Upper lobe of left lung (tissue), 6 donors: ENCODE data around the gene SYT9. TPM values are rescaled to one million over a fixed set of nuclear protein-coding genes. Genes with fewer than 3 reads are reported as not detected.

Source experiments
- ATAC-seq, 2 donors: fragments of 200-7000 bp; cut with Tn5 transposase; one replicate each; pipeline ENCODE4 v1.9.1; 2022; ENCODE audit warnings: mild to moderate bottlenecking in 2 of 2, moderate library complexity in 2 of 2; ENCODE audit not compliant: low FRiP score in 2 of 2
- DNase-seq, 2 donors: peaks; one replicate each; pipeline ENCODE4 v3.0.0-alpha.2; 2019 to 2020
- H3K27ac ChIP-seq, 4 donors: fragments of 200-600 bp; sonication (generic); one replicate each; pipeline ENCODE4 v1.5.1; 2016 to 2019
- H3K27me3 ChIP-seq, 4 donors: fragments of 200-600 bp; sonication (generic); one replicate each; pipeline ENCODE4 v1.5.1; 2017 to 2019
- H3K36me3 ChIP-seq, 4 donors: fragments of 200-600 bp; sonication (generic); one replicate each; pipeline ENCODE4 v1.5.1; 2016 to 2019
- H3K4me1 ChIP-seq, 4 donors: fragments of 200-600 bp; sonication (generic); one replicate each; pipeline ENCODE4 v1.5.1; 2018 to 2019
- H3K4me3 ChIP-seq, 4 donors: fragments of 200-600 bp; sonication (generic); one replicate each; pipeline ENCODE4 v1.5.1; 2017 to 2019; ENCODE audit warnings: mild to moderate bottlenecking in 2 of 4, moderate library complexity in 1 of 4
- H3K9me3 ChIP-seq, 4 donors: fragments of 200-600 bp; sonication (generic); one replicate each; pipeline ENCODE4 v1.5.1; 2018 to 2019
- CTCF ChIP-seq, 6 experiments: fragments of 450-650 bp in 4 of 6; fragments of 200-600 bp in 2 of 6; sonication (generic) in 2 of 6; IDR thresholded peaks; one replicate each; pipeline ENCODE4 v1.5.1; 2016 to 2019; ENCODE audit warnings: antibody characterized with exemption in 6 of 6
- EP300 ChIP-seq, 4 donors: sonication (generic); formaldehyde crosslinking; IDR thresholded peaks; one replicate each; pipeline ENCODE4 v1.5.1; 2017; ENCODE audit warnings: antibody characterized with exemption in 4 of 4, control low read depth in 2 of 4
- POLR2A ChIP-seq, 4 donors: fragments of 450-650 bp; IDR thresholded peaks; one replicate each; pipeline ENCODE4 v1.5.1; 2016 to 2017; ENCODE audit warnings: antibody characterized with exemption in 4 of 4, mild to moderate bottlenecking in 2 of 4
- POLR2AphosphoS5 ChIP-seq, 2 donors: sonication (generic); formaldehyde crosslinking; IDR thresholded peaks; one replicate each; pipeline ENCODE4 v1.5.1; 2017; ENCODE audit warnings: antibody characterized with exemption in 2 of 2
- WGBS, 2 donors: methylation state at CpG; one replicate each; pipeline ENCODE4 v1.1.5; 2017 to 2018; 5-methylcytosine and 5-hydroxymethylcytosine counted together
- total RNA-seq, 6 donors: library from RNA; depleted of rRNA in 4 of 6; stranded (reverse); fragments of >200 nt in 4 of 6; gene quantifications; one replicate each; pipeline versions ENCODE4 v1.1.0 to v1.2.1, GENCODE V29; 2016 to 2021
- donor health status: DM: no; HTN: no; CAD: no; lungs with moderate emphysema.
- donor health status: DM: no; HTN: yes; CAD: no; lungs with severe emphysema.

Gene SYT9
- total RNA-seq, 6 donors from 2014 or later = 0.27 to 0.30 TPM; not detected in 4

GRCh38 chr11:7449211-7449840, 197.6 kb downstream of the SYT9 start:
- no peak for DNase-seq
- no peak overlapping the region for H3K27ac ChIP-seq
- H3K27me3 ChIP-seq = peaks cover 0 to 5% (median 0%) of the 10 kb centered on the region in 4 donors
- H3K9me3 ChIP-seq = no peaks in the 10 kb centered on the region
- WGBS, 2 donors = 52 to 73% methylated on average over 3 of the region's 3 CpGs
- TF ChIP-seq POLR2AphosphoS5 (IDR thresholded peaks at IDR 0.05) (no peak), CTCF (IDR thresholded peaks at IDR 0.05) (no peak), EP300 (IDR thresholded peaks at IDR 0.05) (no peak), POLR2A (IDR thresholded peaks at IDR 0.05) (no peak)
- H3K36me3 ChIP-seq = no peaks in the 10 kb centered on the region
- ATAC-seq = peak in 1 of 2 donors; percentile 47
- H3K4me1 ChIP-seq = peaks cover 0 to 5% (median 0%) of the 10 kb centered on the region in 4 donors
- no peak overlapping the region for H3K4me3 ChIP-seq

- Histone ChIP-seq H3K27ac (no peak overlapping the region), H3K9me3 (no peaks in the 10 kb centered on the region), H3K4me3 (no peak overlapping the region), H3K36me3 (no peaks in the 10 kb centered on the region), H3K27me3 (peaks cover 0 to 5% (median 0%) of the 10 kb centered on the region in 4 donors), H3K4me1 (peaks cover 0 to 5% (median 0%) of the 10 kb centered on the region in 4 donors)
- no peak for DNase-seq
- ATAC-seq = no peak
- TF ChIP-seq POLR2AphosphoS5 (IDR thresholded peaks at IDR 0.05) (no peak), CTCF (IDR thresholded peaks at IDR 0.05) (no peak), EP300 (IDR thresholded peaks at IDR 0.05) (no peak), POLR2A (IDR thresholded peaks at IDR 0.05) (no peak)
- 59 to 63% methylated on average over 4 of the region's 4 CpGs for WGBS, 2 donors
These were observed 198.1 kb downstream of the SYT9 start for GRCh38 chr11:7449841-7450214.

GRCh38 chr11:7450836-7451235, 199.1 kb downstream of the SYT9 start:
- Histone ChIP-seq H3K9me3 (no peaks in the 10 kb centered on the region), H3K27me3 (no peaks in the 10 kb centered on the region), H3K27ac (no peak overlapping the region), H3K4me1 (peaks cover 0 to 5% (median 0%) of the 10 kb centered on the region in 4 donors), H3K4me3 (no peak overlapping the region), H3K36me3 (no peaks in the 10 kb centered on the region)
- 75 to 84% methylated on average over 3 of the region's 3 CpGs for WGBS, 2 donors
- TF ChIP-seq EP300 (IDR thresholded peaks at IDR 0.05) = no peak
- TF ChIP-seq POLR2AphosphoS5 (IDR thresholded peaks at IDR 0.05) = no peak
- TF ChIP-seq CTCF (IDR thresholded peaks at IDR 0.05) = no peak
- no peak for TF ChIP-seq POLR2A (IDR thresholded peaks at IDR 0.05)
- no peak for ATAC-seq
- no peak for DNase-seq

GRCh38 chr11:7451520-7451919, 199.8 kb downstream of the SYT9 start:
- H3K27ac ChIP-seq = no peak overlapping the region
- no peaks in the 10 kb centered on the region for H3K9me3 ChIP-seq
- no peaks in the 10 kb centered on the region for H3K36me3 ChIP-seq
- no peaks in the 10 kb centered on the region for H3K27me3 ChIP-seq
- no peak for TF ChIP-seq CTCF (IDR thresholded peaks at IDR 0.05)
- no peak for TF ChIP-seq POLR2AphosphoS5 (IDR thresholded peaks at IDR 0.05)
- TF ChIP-seq EP300 (IDR thresholded peaks at IDR 0.05) = no peak
- no peak for TF ChIP-seq POLR2A (IDR thresholded peaks at IDR 0.05)
- ATAC-seq = no peak
- peaks cover 0 to 5% (median 0%) of the 10 kb centered on the region in 4 donors for H3K4me1 ChIP-seq
- H3K4me3 ChIP-seq = no peak overlapping the region
- no peak for DNase-seq
- 57 to 69% methylated on average over 3 of the region's 3 CpGs for WGBS, 2 donors

- H3K27me3 ChIP-seq = no peaks in the 10 kb centered on the region
- no peak overlapping the region for H3K27ac ChIP-seq
- no peaks in the 10 kb centered on the region for H3K36me3 ChIP-seq
- 60 to 74% methylated on average over 1 of the region's 1 CpG for WGBS, 2 donors
- H3K9me3 ChIP-seq = no peaks in the 10 kb centered on the region
- H3K4me3 ChIP-seq = no peak overlapping the region
- peaks cover 0 to 5% (median 0%) of the 10 kb centered on the region in 4 donors for H3K4me1 ChIP-seq
- no peak for TF ChIP-seq POLR2AphosphoS5 (IDR thresholded peaks at IDR 0.05)
- no peak for TF ChIP-seq CTCF (IDR thresholded peaks at IDR 0.05)
- no peak for TF ChIP-seq EP300 (IDR thresholded peaks at IDR 0.05)
- no peak for TF ChIP-seq POLR2A (IDR thresholded peaks at IDR 0.05)
- peak; percentile 15 to 73 for ATAC-seq
- DNase-seq = peak in 1 of 2 donors; percentile 28
These were observed 200.3 kb downstream of the SYT9 start for GRCh38 chr11:7451952-7452494.
